H1 (cell line): ENCODE data around the gene PGAP3. TPM values are rescaled to one million over a fixed set of nuclear protein-coding genes. Genes with fewer than 3 reads are reported as not detected.

Experiments used
- CTCF ChIA-PET: fragments of 300-600 bp; sonication (Branson Sonifier 250); formaldehyde crosslinking; loops from one replicate; lab custom pipeline; 2021; ENCODE audit not compliant: partially characterized antibody; lab: Charles Lee
- POLR2A ChIA-PET: fragments of 300-600 bp; sonication (Branson Sonifier 250); formaldehyde crosslinking; loops from one replicate; lab custom pipeline; 2021; ENCODE audit warnings: inconsistent platforms; ENCODE audit not compliant: partially characterized antibody; lab: Charles Lee
- DNase-seq, 2 experiments: peaks; one replicate each; pipeline versions ENCODE4 v3.0.0 to v3.0.0-alpha.2; 2010 to 2022; ENCODE audit warnings: low spot score in 2 of 2, low read depth in 1 of 2, mixed read lengths in 1 of 2
- FAIRE-seq: peaks from 2 replicates; lab custom pipeline; 2011; peaks lifted over from hg19 to GRCh38; lab: Jason Lieb, UNC
- H2AFZ ChIP-seq: 2 replicates; pipeline ENCODE4 v1.8.1; 2012; ENCODE audit warnings: low read length, inconsistent platforms
- H2AK5ac ChIP-seq: 2 replicates; pipeline ENCODE4 v1.6.1; 2013; ENCODE audit warnings: low read depth, low read length
- H2BK120ac ChIP-seq: replicated peaks from 2 replicates; pipeline ENCODE3; 2013; ENCODE audit warnings: low read depth, low read length, inconsistent platforms
- H2BK12ac ChIP-seq: 2 replicates; pipeline ENCODE4 v1.6.1; 2013; ENCODE audit warnings: low read depth, low read length
- H2BK15ac ChIP-seq: 2 replicates; pipeline ENCODE4 v1.6.1; 2013; ENCODE audit warnings: low read length
- H2BK20ac ChIP-seq: 2 replicates; pipeline ENCODE4 v1.6.1; 2013; ENCODE audit warnings: low read length
- H2BK5ac ChIP-seq: 2 replicates; pipeline ENCODE4 v1.6.1; 2013; ENCODE audit warnings: low read depth, low read length
- H3K14ac ChIP-seq: 2 replicates; pipeline ENCODE4 v1.6.1; 2013; ENCODE audit warnings: inconsistent platforms; ENCODE audit not compliant: insufficient read length
- H3K18ac ChIP-seq: 2 replicates; pipeline ENCODE4 v1.6.1; 2013; ENCODE audit warnings: low read length; ENCODE audit errors: extremely low read depth
- H3K23ac ChIP-seq: 2 replicates; pipeline ENCODE4 v1.6.1; 2013; ENCODE audit warnings: inconsistent platforms; ENCODE audit not compliant: insufficient read length
- H3K23me2 ChIP-seq: 2 replicates; pipeline ENCODE4 v1.6.1; 2013; ENCODE audit warnings: low read depth, low read length
- H3K27ac ChIP-seq: 2 replicates; pipeline ENCODE4 v1.6.1; 2011; ENCODE audit warnings: low read depth, low read length, inconsistent platforms
- H3K27me3 ChIP-seq, 4 experiments: replicated peaks in 1 of 4; 1 replicate in 1 of 4; 2 replicates in 3 of 4; pipeline versions ENCODE4 v1.6.1 to v1.8.1; 2011 to 2013; ENCODE audit warnings: low read length in 3 of 4, mild to moderate bottlenecking in 3 of 4, inconsistent platforms in 2 of 4, mixed read lengths in 2 of 4, moderate library complexity in 1 of 4; ENCODE audit not compliant: control insufficient read depth in 3 of 4, insufficient read depth in 3 of 4; ENCODE audit errors: extremely low read depth in 1 of 4
- H3K36me3 ChIP-seq, 4 experiments: 2 replicates each; pipeline versions ENCODE4 v1.6.1 to v1.8.1; 2011 to 2013; ENCODE audit warnings: mild to moderate bottlenecking in 4 of 4, low read length in 3 of 4, moderate library complexity in 2 of 4, control low read depth in 1 of 4, inconsistent platforms in 1 of 4; ENCODE audit not compliant: insufficient read depth in 4 of 4, control insufficient read depth in 2 of 4
- H3K4ac ChIP-seq: replicated peaks from 2 replicates; pipeline ENCODE3; 2013; ENCODE audit warnings: low read length, low read depth, mixed read lengths, inconsistent platforms; ENCODE audit not compliant: insufficient read length
- H3K4me1 ChIP-seq, 4 experiments: replicated peaks in 1 of 4; 1 replicate in 1 of 4; 2 replicates in 3 of 4; pipeline versions ENCODE4 v1.6.1 to v1.8.1; 2011 to 2013; ENCODE audit warnings: low read length in 3 of 4, inconsistent platforms in 2 of 4, mixed read lengths in 1 of 4; ENCODE audit not compliant: insufficient read depth in 4 of 4, control insufficient read depth in 3 of 4
- H3K4me2 ChIP-seq, 2 experiments: 2 replicates each; pipeline versions ENCODE4 v1.6.1 to v1.8.1; 2011 to 2013; ENCODE audit warnings: low read depth in 2 of 2, low read length in 2 of 2, control low read depth in 1 of 2, inconsistent platforms in 1 of 2, mild to moderate bottlenecking in 1 of 2; ENCODE audit not compliant: insufficient read depth in 1 of 2
- H3K4me3 ChIP-seq, 4 experiments: fragments of 200-600, 300-600 bp in 1 of 4; sonication (generic), shearing (Covaris generic), sonication (Bioruptor Twin) in 1 of 4; 2 replicates each; pipeline versions ENCODE4 v1.5.1 to v1.8.1; 2011 to 2016; ENCODE audit warnings: low read length in 4 of 4, low read depth in 3 of 4, control low read depth in 2 of 4, inconsistent platforms in 2 of 4, mild to moderate bottlenecking in 2 of 4, mixed read lengths in 1 of 4, moderate library complexity in 1 of 4; ENCODE audit not compliant: insufficient read depth in 2 of 4; ENCODE audit errors: extremely low read depth in 1 of 4
- H3K56ac ChIP-seq: replicated peaks from 2 replicates; pipeline ENCODE3; 2013; ENCODE audit warnings: low read depth, mild to moderate bottlenecking, mixed read lengths, low read length, inconsistent platforms; ENCODE audit not compliant: insufficient read length
- H3K79me1 ChIP-seq: 2 replicates; pipeline ENCODE4 v1.6.1; 2013; ENCODE audit warnings: low read depth, low read length, control low read depth
- H3K79me2 ChIP-seq, 2 experiments: 2 replicates each; pipeline versions ENCODE4 v1.6.1 to v1.8.1; 2012 to 2013; ENCODE audit warnings: low read length in 2 of 2, mild to moderate bottlenecking in 2 of 2, inconsistent platforms in 1 of 2; ENCODE audit not compliant: insufficient read depth in 2 of 2, control insufficient read depth in 1 of 2
- H3K9ac ChIP-seq, 4 experiments: replicated peaks in 1 of 4; 1 replicate in 1 of 4; 2 replicates in 3 of 4; pipeline versions ENCODE4 v1.6.1 to v1.8.1; 2011 to 2013; ENCODE audit warnings: low read depth in 3 of 4, low read length in 3 of 4, control low read depth in 2 of 4, mild to moderate bottlenecking in 2 of 4, moderate library complexity in 2 of 4, inconsistent platforms in 1 of 4; ENCODE audit errors: extremely low read depth in 1 of 4
- H3K9me3 ChIP-seq, 2 experiments: 2 replicates each; pipeline versions ENCODE4 v1.6.1 to v1.8.1; 2012 to 2013; ENCODE audit warnings: mild to moderate bottlenecking in 2 of 2, moderate library complexity in 2 of 2, control low read depth in 1 of 2, inconsistent platforms in 1 of 2, low read depth in 1 of 2, low read length in 1 of 2, mixed read lengths in 1 of 2; ENCODE audit not compliant: insufficient read depth in 2 of 2
- H4K20me1 ChIP-seq, 2 experiments: replicated peaks in 1 of 2; 2 replicates each; pipeline versions ENCODE3 to v1.8.1; 2011 to 2013; ENCODE audit warnings: inconsistent platforms in 2 of 2, low read length in 2 of 2, mild to moderate bottlenecking in 1 of 2; ENCODE audit not compliant: insufficient read depth in 2 of 2, control insufficient read depth in 1 of 2
- H4K5ac ChIP-seq: 2 replicates; pipeline ENCODE4 v1.6.1; 2013; ENCODE audit warnings: low read length, low read depth, mixed read lengths, inconsistent platforms; ENCODE audit not compliant: insufficient read length
- H4K8ac ChIP-seq: 2 replicates; pipeline ENCODE4 v1.8.0; 2013; ENCODE audit warnings: mild to moderate bottlenecking, moderate library complexity, low read length, inconsistent platforms; ENCODE audit not compliant: insufficient read depth; ENCODE audit errors: extremely low read depth
- H4K91ac ChIP-seq: replicated peaks from 2 replicates; pipeline ENCODE3; 2013; ENCODE audit warnings: low read length, mixed read lengths, inconsistent platforms; ENCODE audit not compliant: insufficient read length
- ASH2L ChIP-seq: fragments of 200-600, 300-600 bp; sonication (generic); IDR thresholded peaks from one replicate; pipeline ENCODE4 v1.7.1; 2017; ENCODE audit warnings: low read length
- JUND ChIP-seq: IDR thresholded peaks from 2 replicates; pipeline ENCODE4 v1.6.1; 2011; ENCODE audit warnings: mild to moderate bottlenecking, improper control_type of control experiment, low read length
- NRF1 ChIP-seq: IDR thresholded peaks from 2 replicates; pipeline ENCODE4 v1.6.1; 2011; ENCODE audit warnings: mild to moderate bottlenecking, low read depth, low read length, improper control_type of control experiment
- SIRT6 ChIP-seq: IDR thresholded peaks from one replicate; pipeline ENCODE4 v1.7.1; 2012; ENCODE audit warnings: low read length, inconsistent platforms
- TEAD4 ChIP-seq: IDR thresholded peaks from 2 replicates; pipeline ENCODE4 v1.6.1; 2012; ENCODE audit warnings: low read depth, low read length, inconsistent platforms, mixed read lengths
- ZNF274 ChIP-seq: IDR thresholded peaks from 2 replicates; pipeline ENCODE4 v1.7.0; 2012; ENCODE audit warnings: low read length, borderline replicate concordance; ENCODE audit errors: extremely low read depth
- WGBS, 2 experiments: shearing (Covaris generic) in 1 of 2; methylation state at CpG; one replicate each; pipeline versions ENCODE4 v1.1.6 to v1.1.7; 2013 to 2015; ENCODE audit warnings: low lambda C conversion rate in 2 of 2, mixed read lengths in 2 of 2, inconsistent platforms in 1 of 2, low coverage in 1 of 2, missing lambda C conversion rate in 1 of 2; ENCODE audit not compliant: insufficient replicate concordance in 2 of 2, insufficient coverage in 1 of 2, insufficient read length in 1 of 2; ENCODE audit errors: extremely low coverage in 1 of 2, missing lambda C conversion rate in 1 of 2; 5-methylcytosine and 5-hydroxymethylcytosine counted together
- polyA plus RNA-seq, 7 experiments: library from polyadenylated mRNA; depleted of rRNA in 3 of 7; stranded (reverse) in 5 of 7; unstranded in 2 of 7; fragments of >200 nt in 5 of 7; fragments of 200-250 nt in 2 of 7; gene quantifications; 1 replicate in 5 of 7; 2 replicates in 1 of 7; 4 replicates in 1 of 7; pipeline versions ENCODE4 v1.2.1 to v1.2.3, GENCODE V29; 2011 to 2013; ENCODE audit warnings: missing spikeins in 2 of 7, mixed read lengths in 2 of 7
- total RNA-seq: library from RNA; stranded (reverse); fragmentation: NEBNext Ultra II Directional; extraction: Animal tissue kit (Norgen Biotek cat#: 25700); gene quantifications from 2 replicates; pipeline ENCODE4 v1.2.1, GENCODE V29; 2021
- TF ChIP-seq, protein P1 (sequence below): IDR thresholded peaks from 2 replicates; pipeline ENCODE4 v1.6.1; 2011; ENCODE audit warnings: low read depth, mild to moderate bottlenecking, low read length; ENCODE audit not compliant: insufficient read depth
- TF ChIP-seq, protein P2 (sequence below): IDR thresholded peaks from 2 replicates; pipeline ENCODE4 v1.6.1; 2012; ENCODE audit warnings: low read length, inconsistent platforms

PGAP3 gene
- total and polyA plus RNA-seq, 2 of the 8 experiments (the other 6 are each of a cell fraction or from before 2014, with no cell fraction given): 21.0 to 30.7 TPM

DNA sequence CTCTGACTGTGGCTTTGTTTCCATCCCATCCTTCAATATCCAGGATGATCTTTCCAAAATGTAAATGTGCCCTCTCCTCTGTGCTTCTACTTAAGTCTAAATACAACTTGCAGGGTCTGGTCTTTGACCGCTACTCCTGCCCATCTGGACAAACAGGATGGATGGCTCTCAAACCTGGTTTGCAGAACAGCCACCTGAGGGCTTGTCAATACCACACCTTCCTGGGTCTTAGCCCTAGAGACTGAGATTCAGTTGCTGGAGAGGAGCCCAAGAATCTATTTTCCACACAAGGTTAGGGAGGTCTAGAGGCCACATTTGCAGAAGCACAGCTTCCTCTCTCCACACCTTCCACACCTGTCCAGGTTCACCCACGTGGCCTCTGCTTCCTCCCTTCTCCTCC, 48.0 kb upstream of the PGAP3 start:
- Histone ChIP-seq H2BK20ac (no peak overlapping the region), H2BK5ac (no peak overlapping the region), H3K23me2 (peaks cover 22% of the 10 kb centered on the region), H3K27ac (no peak overlapping the region), H4K20me1 (no peaks in the 10 kb centered on the region), H3K4ac (no peak overlapping the region), H3K23ac (no peak overlapping the region), H3K14ac (no peak overlapping the region), H2AFZ (no peak overlapping the region), H4K91ac (no peak overlapping the region), H3K18ac (no peak overlapping the region), H2AK5ac (no peak overlapping the region), H3K9me3 (no peaks in the 10 kb centered on the region), H3K79me2 (peaks cover 0 to 3% of the 10 kb centered on the region in 2 experiments; a peak in 2 of 4 replicates), H3K4me3 (no peak overlapping the region), H3K9ac (no peak overlapping the region), H3K4me1 (peaks cover 1 to 24% (median 17%) of the 10 kb centered on the region in 4 experiments), H4K8ac (no peak overlapping the region), H2BK15ac (0 out of 2 replicates have a peak overlapping the region, but pooled peaks have one; percentile 29), H2BK12ac (no peak overlapping the region), H3K36me3 (no peaks in the 10 kb centered on the region), H3K4me2 (no peak overlapping the region; a peak in 1 of 4 replicates), H3K56ac (no peak overlapping the region), H4K5ac (no peak overlapping the region), H2BK120ac (no peak overlapping the region), H3K27me3 (no peaks in the 10 kb centered on the region), H3K79me1 (no peaks in the 10 kb centered on the region)
- CTCF ChIA-PET: interaction anchor here (1.2 to 1.4 kb wide), 3 partner anchors 15 to 115 kb away, joined by 3 read pairs; no protein-coding TSS in a partner anchor
- DNase-seq (no peak), FAIRE-seq (no peak)
- 79% methylated on average over 2 of the region's 2 CpGs; no CpG with 5 or more reads in 1 of the 2 experiments for WGBS, 2 experiments
- POLR2A ChIA-PET: interaction anchor here (1.0 to 1.3 kb wide), 3 partner anchors 12 to 41 kb away, joined by 4 read pairs; no protein-coding TSS in a partner anchor
- no peak for TF ChIP-seq SIRT6
- TF ChIP-seq NRF1: no peak
- no peak for TF ChIP-seq TEAD4
- TF ChIP-seq, protein P1, sequence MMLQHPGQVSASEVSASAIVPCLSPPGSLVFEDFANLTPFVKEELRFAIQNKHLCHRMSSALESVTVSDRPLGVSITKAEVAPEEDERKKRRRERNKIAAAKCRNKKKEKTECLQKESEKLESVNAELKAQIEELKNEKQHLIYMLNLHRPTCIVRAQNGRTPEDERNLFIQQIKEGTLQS: no peak
- TF ChIP-seq ZNF274: no peak
- no peak for TF ChIP-seq JUND
- TF ChIP-seq, protein P2, sequence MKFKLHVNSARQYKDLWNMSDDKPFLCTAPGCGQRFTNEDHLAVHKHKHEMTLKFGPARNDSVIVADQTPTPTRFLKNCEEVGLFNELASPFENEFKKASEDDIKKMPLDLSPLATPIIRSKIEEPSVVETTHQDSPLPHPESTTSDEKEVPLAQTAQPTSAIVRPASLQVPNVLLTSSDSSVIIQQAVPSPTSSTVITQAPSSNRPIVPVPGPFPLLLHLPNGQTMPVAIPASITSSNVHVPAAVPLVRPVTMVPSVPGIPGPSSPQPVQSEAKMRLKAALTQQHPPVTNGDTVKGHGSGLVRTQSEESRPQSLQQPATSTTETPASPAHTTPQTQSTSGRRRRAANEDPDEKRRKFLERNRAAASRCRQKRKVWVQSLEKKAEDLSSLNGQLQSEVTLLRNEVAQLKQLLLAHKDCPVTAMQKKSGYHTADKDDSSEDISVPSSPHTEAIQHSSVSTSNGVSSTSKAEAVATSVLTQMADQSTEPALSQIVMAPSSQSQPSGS: no peak
- TF ChIP-seq ASH2L: no peak
